ENCODE data around the gene MRPS16.

The MRPS16 gene

GRCh38 chr10:73238990-73239566 is 13.4 kb downstream of the MRPS16 start:
- no peak for DNase-seq

GRCh38 chr10:73234695-73235094 is 17.7 kb downstream of the MRPS16 start:
- no peak for DNase-seq

GRCh38 chr10:73233883-73234282 is 18.6 kb downstream of the MRPS16 start:
- DNase-seq, result no peak

GRCh38 chr10:73232887-73233286 is 19.6 kb downstream of the MRPS16 start:
- no peak for DNase-seq

GRCh38 chr10:73229567-73229966 is 22.9 kb downstream of the MRPS16 start:
- no peak for DNase-seq

- DNase-seq, result no peak
These were observed 24.2 kb downstream of the MRPS16 start for GRCh38 chr10:73228247-73228646.

GRCh38 chr10:73226663-73227062 is 25.8 kb downstream of the MRPS16 start:
- no peak for DNase-seq

- no peak for DNase-seq
These were observed 26.9 kb downstream of the MRPS16 start for GRCh38 chr10:73225518-73225917.

- DNase-seq, result no peak
These were observed 31.5 kb downstream of the MRPS16 start for GRCh38 chr10:73220989-73221388.

- DNase-seq, result no peak
These were observed 33.1 kb downstream of the MRPS16 start for GRCh38 chr10:73219384-73219783.

GRCh38 chr10:73218431-73219191 is 33.8 kb downstream of the MRPS16 start:
- no peak for DNase-seq

- DNase-seq, result no peak
These were observed 34.8 kb downstream of the MRPS16 start for GRCh38 chr10:73217628-73218027.

- no peak for DNase-seq
These were observed 36.7 kb downstream of the MRPS16 start for GRCh38 chr10:73215749-73216148.

- no peak for DNase-seq
These were observed 41.2 kb downstream of the MRPS16 start for GRCh38 chr10:73211106-73211811.

- DNase-seq, result no peak
These were observed 41.9 kb downstream of the MRPS16 start for GRCh38 chr10:73210395-73211105.

GRCh38 chr10:73209705-73210104 is 42.7 kb downstream of the MRPS16 start:
- no peak for DNase-seq

- no peak for DNase-seq
These were observed 44.6 kb downstream of the MRPS16 start for GRCh38 chr10:73207883-73208282.

- DNase-seq, result no peak
These were observed 46.1 kb downstream of the MRPS16 start for GRCh38 chr10:73206385-73206784.

GRCh38 chr10:73205890-73206289 is 46.6 kb downstream of the MRPS16 start:
- no peak for DNase-seq

GRCh38 chr10:73205081-73205480 is 47.4 kb downstream of the MRPS16 start:
- no peak for DNase-seq

All from activated T-cell treated with anti-CD3 and anti-CD28 coated beads, Interleukin-2, amount 50 U/mL, for 48 hours (primary cell).